H1 (cell line): Measurements from ENCODE around the gene RNU6-1. TPM values are rescaled to one million over a fixed set of nuclear protein-coding genes. Genes with fewer than 3 reads are reported as not detected.

Experiments used
- CTCF ChIA-PET: fragments of 300-600 bp; sonication (Branson Sonifier 250); formaldehyde crosslinking; loops from one replicate; lab custom pipeline; 2021; ENCODE audit not compliant: partially characterized antibody; lab: Charles Lee
- POLR2A ChIA-PET: fragments of 300-600 bp; sonication (Branson Sonifier 250); formaldehyde crosslinking; loops from one replicate; lab custom pipeline; 2021; ENCODE audit warnings: inconsistent platforms; ENCODE audit not compliant: partially characterized antibody; lab: Charles Lee
- DNase-seq, 2 experiments: peaks; one replicate each; pipeline versions ENCODE4 v3.0.0 to v3.0.0-alpha.2; 2010 to 2022; ENCODE audit warnings: low spot score in 2 of 2, low read depth in 1 of 2, mixed read lengths in 1 of 2
- FAIRE-seq: peaks from 2 replicates; lab custom pipeline; 2011; peaks lifted over from hg19 to GRCh38; lab: Jason Lieb, UNC
- H2AFZ ChIP-seq: 2 replicates; pipeline ENCODE4 v1.8.1; 2012; ENCODE audit warnings: low read length, inconsistent platforms
- H2AK5ac ChIP-seq: 2 replicates; pipeline ENCODE4 v1.6.1; 2013; ENCODE audit warnings: low read depth, low read length
- H2BK120ac ChIP-seq: replicated peaks from 2 replicates; pipeline ENCODE3; 2013; ENCODE audit warnings: low read depth, low read length, inconsistent platforms
- H2BK12ac ChIP-seq: 2 replicates; pipeline ENCODE4 v1.6.1; 2013; ENCODE audit warnings: low read depth, low read length
- H2BK15ac ChIP-seq: 2 replicates; pipeline ENCODE4 v1.6.1; 2013; ENCODE audit warnings: low read length
- H2BK20ac ChIP-seq: 2 replicates; pipeline ENCODE4 v1.6.1; 2013; ENCODE audit warnings: low read length
- H2BK5ac ChIP-seq: 2 replicates; pipeline ENCODE4 v1.6.1; 2013; ENCODE audit warnings: low read depth, low read length
- H3K14ac ChIP-seq: 2 replicates; pipeline ENCODE4 v1.6.1; 2013; ENCODE audit warnings: inconsistent platforms; ENCODE audit not compliant: insufficient read length
- H3K18ac ChIP-seq: 2 replicates; pipeline ENCODE4 v1.6.1; 2013; ENCODE audit warnings: low read length; ENCODE audit errors: extremely low read depth
- H3K23ac ChIP-seq: 2 replicates; pipeline ENCODE4 v1.6.1; 2013; ENCODE audit warnings: inconsistent platforms; ENCODE audit not compliant: insufficient read length
- H3K23me2 ChIP-seq: 2 replicates; pipeline ENCODE4 v1.6.1; 2013; ENCODE audit warnings: low read depth, low read length
- H3K27ac ChIP-seq: 2 replicates; pipeline ENCODE4 v1.6.1; 2011; ENCODE audit warnings: low read depth, low read length, inconsistent platforms
- H3K27me3 ChIP-seq, 4 experiments: replicated peaks in 1 of 4; 1 replicate in 1 of 4; 2 replicates in 3 of 4; pipeline versions ENCODE4 v1.6.1 to v1.8.1; 2011 to 2013; ENCODE audit warnings: low read length in 3 of 4, mild to moderate bottlenecking in 3 of 4, inconsistent platforms in 2 of 4, mixed read lengths in 2 of 4, moderate library complexity in 1 of 4; ENCODE audit not compliant: control insufficient read depth in 3 of 4, insufficient read depth in 3 of 4; ENCODE audit errors: extremely low read depth in 1 of 4
- H3K36me3 ChIP-seq, 4 experiments: 2 replicates each; pipeline versions ENCODE4 v1.6.1 to v1.8.1; 2011 to 2013; ENCODE audit warnings: mild to moderate bottlenecking in 4 of 4, low read length in 3 of 4, moderate library complexity in 2 of 4, control low read depth in 1 of 4, inconsistent platforms in 1 of 4; ENCODE audit not compliant: insufficient read depth in 4 of 4, control insufficient read depth in 2 of 4
- H3K4ac ChIP-seq: replicated peaks from 2 replicates; pipeline ENCODE3; 2013; ENCODE audit warnings: low read length, low read depth, mixed read lengths, inconsistent platforms; ENCODE audit not compliant: insufficient read length
- H3K4me1 ChIP-seq, 4 experiments: replicated peaks in 1 of 4; 1 replicate in 1 of 4; 2 replicates in 3 of 4; pipeline versions ENCODE4 v1.6.1 to v1.8.1; 2011 to 2013; ENCODE audit warnings: low read length in 3 of 4, inconsistent platforms in 2 of 4, mixed read lengths in 1 of 4; ENCODE audit not compliant: insufficient read depth in 4 of 4, control insufficient read depth in 3 of 4
- H3K4me2 ChIP-seq, 2 experiments: 2 replicates each; pipeline versions ENCODE4 v1.6.1 to v1.8.1; 2011 to 2013; ENCODE audit warnings: low read depth in 2 of 2, low read length in 2 of 2, control low read depth in 1 of 2, inconsistent platforms in 1 of 2, mild to moderate bottlenecking in 1 of 2; ENCODE audit not compliant: insufficient read depth in 1 of 2
- H3K4me3 ChIP-seq, 4 experiments: fragments of 200-600, 300-600 bp in 1 of 4; sonication (generic), shearing (Covaris generic), sonication (Bioruptor Twin) in 1 of 4; 2 replicates each; pipeline versions ENCODE4 v1.5.1 to v1.8.1; 2011 to 2016; ENCODE audit warnings: low read length in 4 of 4, low read depth in 3 of 4, control low read depth in 2 of 4, inconsistent platforms in 2 of 4, mild to moderate bottlenecking in 2 of 4, mixed read lengths in 1 of 4, moderate library complexity in 1 of 4; ENCODE audit not compliant: insufficient read depth in 2 of 4; ENCODE audit errors: extremely low read depth in 1 of 4
- H3K56ac ChIP-seq: replicated peaks from 2 replicates; pipeline ENCODE3; 2013; ENCODE audit warnings: low read depth, mild to moderate bottlenecking, mixed read lengths, low read length, inconsistent platforms; ENCODE audit not compliant: insufficient read length
- H3K79me1 ChIP-seq: 2 replicates; pipeline ENCODE4 v1.6.1; 2013; ENCODE audit warnings: low read depth, low read length, control low read depth
- H3K79me2 ChIP-seq, 2 experiments: 2 replicates each; pipeline versions ENCODE4 v1.6.1 to v1.8.1; 2012 to 2013; ENCODE audit warnings: low read length in 2 of 2, mild to moderate bottlenecking in 2 of 2, inconsistent platforms in 1 of 2; ENCODE audit not compliant: insufficient read depth in 2 of 2, control insufficient read depth in 1 of 2
- H3K9ac ChIP-seq, 4 experiments: replicated peaks in 1 of 4; 1 replicate in 1 of 4; 2 replicates in 3 of 4; pipeline versions ENCODE4 v1.6.1 to v1.8.1; 2011 to 2013; ENCODE audit warnings: low read depth in 3 of 4, low read length in 3 of 4, control low read depth in 2 of 4, mild to moderate bottlenecking in 2 of 4, moderate library complexity in 2 of 4, inconsistent platforms in 1 of 4; ENCODE audit errors: extremely low read depth in 1 of 4
- H3K9me3 ChIP-seq, 2 experiments: 2 replicates each; pipeline versions ENCODE4 v1.6.1 to v1.8.1; 2012 to 2013; ENCODE audit warnings: mild to moderate bottlenecking in 2 of 2, moderate library complexity in 2 of 2, control low read depth in 1 of 2, inconsistent platforms in 1 of 2, low read depth in 1 of 2, low read length in 1 of 2, mixed read lengths in 1 of 2; ENCODE audit not compliant: insufficient read depth in 2 of 2
- H4K20me1 ChIP-seq, 2 experiments: replicated peaks in 1 of 2; 2 replicates each; pipeline versions ENCODE3 to v1.8.1; 2011 to 2013; ENCODE audit warnings: inconsistent platforms in 2 of 2, low read length in 2 of 2, mild to moderate bottlenecking in 1 of 2; ENCODE audit not compliant: insufficient read depth in 2 of 2, control insufficient read depth in 1 of 2
- H4K5ac ChIP-seq: 2 replicates; pipeline ENCODE4 v1.6.1; 2013; ENCODE audit warnings: low read length, low read depth, mixed read lengths, inconsistent platforms; ENCODE audit not compliant: insufficient read length
- H4K8ac ChIP-seq: 2 replicates; pipeline ENCODE4 v1.8.0; 2013; ENCODE audit warnings: mild to moderate bottlenecking, moderate library complexity, low read length, inconsistent platforms; ENCODE audit not compliant: insufficient read depth; ENCODE audit errors: extremely low read depth
- H4K91ac ChIP-seq: replicated peaks from 2 replicates; pipeline ENCODE3; 2013; ENCODE audit warnings: low read length, mixed read lengths, inconsistent platforms; ENCODE audit not compliant: insufficient read length
- CHD2 ChIP-seq: IDR thresholded peaks from 2 replicates; pipeline ENCODE4 v1.6.1; 2012; ENCODE audit warnings: low read length, improper control_type of control experiment
- EZH2 ChIP-seq: fragments of 200-600 bp; sonication (generic); IDR thresholded peaks from 2 replicates; pipeline ENCODE4 v1.7.1; 2012; ENCODE audit warnings: low read depth, mild to moderate bottlenecking, moderate library complexity, low read length, inconsistent platforms; ENCODE audit not compliant: severe bottlenecking
- KDM5A ChIP-seq: fragments of 200-600 bp; IDR thresholded peaks from 2 replicates; pipeline ENCODE4 v1.7.1; 2012; ENCODE audit warnings: mild to moderate bottlenecking, low read length, inconsistent platforms, mixed read lengths
- SUZ12 ChIP-seq: fragments of 200-600 bp; sonication (generic); IDR thresholded peaks from 2 replicates; pipeline ENCODE4 v1.6.1; 2012; ENCODE audit warnings: mild to moderate bottlenecking, inconsistent platforms, low read length, moderate library complexity, mixed read lengths
- WGBS, 2 experiments: shearing (Covaris generic) in 1 of 2; methylation state at CpG; one replicate each; pipeline versions ENCODE4 v1.1.6 to v1.1.7; 2013 to 2015; ENCODE audit warnings: low lambda C conversion rate in 2 of 2, mixed read lengths in 2 of 2, inconsistent platforms in 1 of 2, low coverage in 1 of 2, missing lambda C conversion rate in 1 of 2; ENCODE audit not compliant: insufficient replicate concordance in 2 of 2, insufficient coverage in 1 of 2, insufficient read length in 1 of 2; ENCODE audit errors: extremely low coverage in 1 of 2, missing lambda C conversion rate in 1 of 2; 5-methylcytosine and 5-hydroxymethylcytosine counted together
- polyA plus RNA-seq, 7 experiments: library from polyadenylated mRNA; depleted of rRNA in 3 of 7; stranded (reverse) in 5 of 7; unstranded in 2 of 7; fragments of >200 nt in 5 of 7; fragments of 200-250 nt in 2 of 7; gene quantifications; 1 replicate in 5 of 7; 2 replicates in 1 of 7; 4 replicates in 1 of 7; pipeline versions ENCODE4 v1.2.1 to v1.2.3, GENCODE V29; 2011 to 2013; ENCODE audit warnings: missing spikeins in 2 of 7, mixed read lengths in 2 of 7
- total RNA-seq: library from RNA; stranded (reverse); fragmentation: NEBNext Ultra II Directional; extraction: Animal tissue kit (Norgen Biotek cat#: 25700); gene quantifications from 2 replicates; pipeline ENCODE4 v1.2.1, GENCODE V29; 2021

Gene RNU6-1
- total and polyA plus RNA-seq, 2 of the 8 experiments (the other 6 are each of a cell fraction or from before 2014, with no cell fraction given), result not detected

DNA sequence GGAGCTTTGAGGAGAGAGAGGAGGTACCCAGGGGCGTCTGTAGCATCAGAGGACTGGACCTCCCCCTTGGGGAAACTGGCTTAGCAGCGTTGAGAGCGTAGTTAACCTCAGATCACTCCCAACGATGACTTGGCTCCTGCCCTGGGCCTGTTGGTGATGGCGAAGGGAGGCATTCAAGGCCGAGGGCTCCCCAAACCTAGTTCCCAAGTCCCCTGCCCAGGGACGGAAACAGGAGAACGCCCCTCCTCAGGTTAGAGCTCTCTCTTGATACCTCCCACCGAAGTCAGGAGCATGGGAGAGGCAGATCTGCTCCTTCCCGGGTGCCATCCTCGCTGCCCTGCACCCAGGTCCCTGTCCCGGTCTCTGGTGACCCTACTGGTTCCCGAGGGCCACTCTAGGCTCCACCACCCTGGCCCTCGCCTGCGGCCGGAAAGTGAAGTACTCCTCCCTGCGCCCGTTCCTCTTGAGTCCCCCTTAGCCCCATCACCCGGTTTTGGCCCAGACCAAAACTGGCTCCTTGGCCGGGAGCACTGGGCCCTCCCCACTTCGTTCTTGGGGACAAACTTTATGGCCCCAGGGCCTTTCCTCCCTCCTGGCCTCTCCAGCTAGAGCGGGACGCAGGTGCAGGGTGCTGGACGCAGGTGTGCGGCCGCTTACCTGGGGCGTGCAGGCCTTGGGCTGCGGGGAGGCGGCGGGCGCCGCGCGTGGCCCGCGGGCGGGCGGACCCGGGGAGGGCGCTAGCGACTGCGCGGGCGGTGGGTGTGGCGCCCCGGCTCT, 17.1 kb downstream of the RNU6-1 start:
- TF ChIP-seq EZH2 (peak; percentile 15), CHD2 (no peak), KDM5A (no peak), SUZ12 (peak; percentile 23)
- TF ChIP-seq, all 59 proteins: peak for 2
- Histone ChIP-seq H4K5ac (no peak overlapping the region), H4K20me1 (peaks cover 30 to 32% of the 10 kb centered on the region in 2 experiments), H2BK20ac (no peak overlapping the region), H3K9ac (no peak overlapping the region), H2AFZ (no peak overlapping the region), H3K56ac (no peak overlapping the region), H3K18ac (no peak overlapping the region), H2BK15ac (no peak overlapping the region), H3K79me2 (no peaks in the 10 kb centered on the region), H4K91ac (no peak overlapping the region), H3K4me2 (peak overlapping the region; percentile 69 to 73), H3K4me1 (peaks cover 2 to 54% (median 39%) of the 10 kb centered on the region in 4 experiments), H2AK5ac (no peak overlapping the region), H2BK120ac (no peak overlapping the region), H4K8ac (no peak overlapping the region; the same call in 1 of the 2 replicates), H3K36me3 (peaks cover 0 to 17% (median 0%) of the 10 kb centered on the region in 4 experiments; a peak in 1 of 8 replicates), H3K27me3 (peaks cover 89 to 99% (median 98%) of the 10 kb centered on the region in 4 experiments), H3K14ac (no peak overlapping the region), H3K9me3 (peaks cover 0 to 4% of the 10 kb centered on the region in 2 experiments; a peak in 1 of 4 replicates), H3K79me1 (no peaks in the 10 kb centered on the region), H3K23ac (no peak overlapping the region), H3K4me3 (peak overlapping the region in 3 of 4 experiments; percentile 11 to 50 (median 18); a peak in 4 of 8 replicates), H3K4ac (no peak overlapping the region), H3K23me2 (peaks cover 11% of the 10 kb centered on the region; the same call in 1 of the 2 replicates), H2BK5ac (no peak overlapping the region), H2BK12ac (0 out of 2 replicates have a peak overlapping the region, but pooled peaks have one; percentile 0), H3K27ac (no peak overlapping the region)
- 7% methylated on average over 16 of the region's 46 CpGs; no CpG with 5 or more reads in 1 of the 2 experiments for WGBS, 2 experiments
- peak in 1 of 2 experiments; percentile 79 for DNase-seq
- ChIA-PET CTCF (interaction anchor here (0.5 to 2.0 kb wide), 5 partner anchors 8 to 366 kb away, joined by 3 to 7 read pairs (median 3); no protein-coding TSS in a partner anchor), POLR2A (interaction anchor here (0.6 to 5.0 kb wide), 5 partner anchors 9 to 54 kb away, joined by 3 to 24 read pairs (median 5); no protein-coding TSS in a partner anchor)
- no peak for FAIRE-seq
